ENCODE data around the gene MR1. TPM values are rescaled to one million over a fixed set of nuclear protein-coding genes. Genes with fewer than 3 reads are reported as not detected.

Gene MR1
- total RNA-seq: 2.3 and 4.2 TPM in 2 replicates

GRCh38 chr1:181033799-181034451, at the start of gene MR1:
Gene MR1 (plus strand): TSS chr1:181033983. CDS start chr1:181034008, 25 bp downstream.

DNA sequence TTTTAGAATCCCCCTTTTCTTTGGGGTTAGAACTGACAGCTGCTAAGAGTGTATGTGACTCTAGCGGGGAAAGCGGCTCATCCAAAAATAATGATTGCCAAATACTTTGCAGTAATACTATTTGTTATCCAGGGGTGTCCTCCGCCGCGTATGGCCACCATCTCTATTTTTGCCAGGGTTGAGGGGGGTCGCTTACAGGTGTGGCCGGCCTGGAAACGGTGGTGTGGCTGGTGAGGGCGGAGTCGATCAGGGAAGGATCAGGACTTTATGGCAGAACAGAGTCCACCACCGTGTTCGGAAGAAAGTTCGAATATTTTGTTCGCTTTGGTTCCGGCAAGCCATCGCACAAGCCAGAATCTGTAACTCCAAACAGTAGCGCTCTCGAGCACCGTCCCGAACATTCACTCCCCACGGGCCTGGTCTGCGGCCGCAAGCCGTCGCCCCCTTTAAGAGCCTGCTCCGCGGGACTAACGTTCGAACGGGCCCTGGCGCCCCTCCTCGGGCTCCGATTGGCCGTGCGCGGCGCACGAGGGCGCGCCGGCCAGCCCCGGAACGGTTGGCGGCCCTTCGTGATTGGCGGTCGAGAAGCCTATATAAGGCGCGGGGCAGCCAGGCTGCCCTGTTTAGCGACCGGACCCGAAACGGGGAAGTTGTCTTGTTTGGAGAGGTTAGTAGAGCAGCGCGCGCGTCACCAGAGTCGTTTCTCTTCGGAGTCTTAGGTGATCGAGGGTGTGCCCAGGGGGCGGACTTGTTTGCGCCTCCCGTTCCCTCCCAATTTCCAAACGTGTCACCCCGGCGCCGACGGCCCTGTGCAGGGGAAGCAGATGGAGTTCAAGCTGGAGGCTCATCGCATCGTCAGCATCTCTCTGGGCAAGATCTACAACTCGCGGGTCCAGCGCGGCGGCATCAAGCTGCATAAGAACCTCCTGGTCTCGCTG, 54.6 kb downstream of the MR1 start, which contains the start of gene IER5:
Gene IER5, plus strand, starts transcription at position 622 of the 938 bp plus-strand sequence. Its CDS starts 203 bp downstream, at position 825.

Other genes with a start within 250 kb of the MR1 start
- gene KIAA1614, start 121.1 kb upstream of the MR1 start, total RNA-seq: 0.66 and 1.9 TPM in 2 replicates
- 54.5 and 57.6 TPM in 2 replicates for gene STX6, start 11.1 kb upstream of the MR1 start, total RNA-seq
- 17.6 and 19.4 TPM in 2 replicates for gene IER5, start 54.7 kb downstream of the MR1 start, total RNA-seq

Data from thoracic aorta endothelial cell (primary cell).